ACC112 (cell line): ENCODE results near the gene ROR2.

Experiments
- H2AFZ ChIP-seq: fragments of 200-600 bp; sonication (generic); one replicate; pipeline ENCODE4 v1.6.0; 2017; ENCODE audit warnings: antibody characterized with exemption, low read length; ENCODE audit not compliant: unreplicated experiment
- H3K27ac ChIP-seq: fragments of 200-600 bp; sonication (generic); 2 replicates; pipeline ENCODE4 v1.5.1; 2014; ENCODE audit warnings: low read depth, mild to moderate bottlenecking, antibody characterized with exemption, low read length, moderate library complexity
- H3K27me3 ChIP-seq: fragments of 200-600 bp; sonication (generic); 2 replicates; pipeline ENCODE4 v1.6.1; 2014; ENCODE audit warnings: mild to moderate bottlenecking, antibody characterized with exemption, low read length, moderate library complexity, mixed read lengths; ENCODE audit not compliant: insufficient read depth
- H3K36me3 ChIP-seq: fragments of 200-600 bp; sonication (generic); 2 replicates; pipeline ENCODE4 v1.6.1; 2016; ENCODE audit warnings: mild to moderate bottlenecking, antibody characterized with exemption, low read length, moderate library complexity, mixed read lengths; ENCODE audit not compliant: insufficient read depth
- H3K4me1 ChIP-seq: fragments of 200-600 bp; sonication (generic); one replicate; pipeline ENCODE4 v1.6.1; 2016; ENCODE audit warnings: low read length, mixed read lengths; ENCODE audit not compliant: insufficient read depth, unreplicated experiment, control insufficient read depth
- H3K4me3 ChIP-seq: fragments of 200-600 bp; sonication (generic); 2 replicates; pipeline ENCODE4 v1.5.1; 2014; ENCODE audit warnings: mild to moderate bottlenecking, low read depth, low read length
- H3K79me2 ChIP-seq: fragments of 200-600 bp; sonication (generic); one replicate; pipeline ENCODE4 v1.6.0; 2016; ENCODE audit warnings: low read length; ENCODE audit not compliant: control insufficient read depth, unreplicated experiment, insufficient read depth

ROR2 gene

DNA sequence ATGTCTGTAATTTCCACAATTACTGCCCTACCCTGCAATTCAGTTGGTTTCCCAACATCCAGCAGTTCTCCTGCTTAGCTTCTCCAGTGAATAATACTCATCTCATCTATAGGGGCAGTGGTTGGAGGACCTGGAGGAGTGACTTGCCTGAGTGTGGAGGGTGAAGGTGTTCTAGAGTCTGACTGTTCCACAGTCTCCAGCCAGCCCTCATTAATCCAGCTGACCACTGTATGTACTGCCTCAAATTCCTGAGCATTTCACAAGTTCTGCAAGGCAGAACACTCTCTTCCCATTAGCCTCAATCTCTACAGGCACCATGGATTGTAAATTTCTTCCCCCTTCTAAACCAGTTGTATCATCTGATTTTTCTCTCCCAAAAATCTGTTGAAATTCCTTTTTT, 379.0 kb downstream of the ROR2 start:
- Histone ChIP-seq H3K4me1 (no peaks in the 10 kb centered on the region), H3K36me3 (no peaks in the 10 kb centered on the region), H3K79me2 (no peaks in the 10 kb centered on the region), H3K27ac (no peak overlapping the region), H3K27me3 (peaks cover 38% of the 10 kb centered on the region), H3K4me3 (no peak overlapping the region), H2AFZ (no peak overlapping the region)

DNA sequence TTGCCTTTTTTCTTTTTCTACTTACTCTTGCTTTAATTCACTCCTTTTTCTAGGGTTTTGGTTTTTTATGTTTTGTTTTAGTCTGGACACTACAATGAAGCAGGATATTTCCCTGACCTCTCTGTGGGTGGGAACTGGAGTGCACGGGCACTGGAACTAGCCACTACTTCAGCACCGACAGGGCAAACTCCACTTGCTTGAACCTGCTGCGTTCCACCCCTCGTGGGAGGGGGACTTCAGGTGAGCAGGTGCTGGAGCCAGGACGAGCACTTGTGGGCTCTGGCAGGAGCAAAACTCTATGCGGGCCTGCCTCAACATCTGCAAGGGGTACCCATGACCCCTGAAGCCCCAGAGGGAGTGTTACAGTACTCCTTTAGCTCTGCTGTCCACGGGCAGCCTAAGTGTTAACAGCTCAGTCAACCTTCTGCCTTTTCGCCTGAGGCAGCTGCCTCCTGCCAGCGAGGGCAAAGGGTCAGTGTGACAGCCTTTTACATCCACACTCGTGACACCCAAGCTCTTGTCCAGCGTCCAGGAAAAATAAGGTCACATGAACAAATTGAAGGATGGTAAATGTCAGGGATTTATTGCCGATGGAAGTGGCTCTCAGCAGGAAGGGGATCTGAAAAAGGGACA, 382.3 kb downstream of the ROR2 start:
- Histone ChIP-seq H3K79me2 (no peaks in the 10 kb centered on the region), H3K4me1 (no peaks in the 10 kb centered on the region), H3K27me3 (peaks cover 33% of the 10 kb centered on the region)

DNA sequence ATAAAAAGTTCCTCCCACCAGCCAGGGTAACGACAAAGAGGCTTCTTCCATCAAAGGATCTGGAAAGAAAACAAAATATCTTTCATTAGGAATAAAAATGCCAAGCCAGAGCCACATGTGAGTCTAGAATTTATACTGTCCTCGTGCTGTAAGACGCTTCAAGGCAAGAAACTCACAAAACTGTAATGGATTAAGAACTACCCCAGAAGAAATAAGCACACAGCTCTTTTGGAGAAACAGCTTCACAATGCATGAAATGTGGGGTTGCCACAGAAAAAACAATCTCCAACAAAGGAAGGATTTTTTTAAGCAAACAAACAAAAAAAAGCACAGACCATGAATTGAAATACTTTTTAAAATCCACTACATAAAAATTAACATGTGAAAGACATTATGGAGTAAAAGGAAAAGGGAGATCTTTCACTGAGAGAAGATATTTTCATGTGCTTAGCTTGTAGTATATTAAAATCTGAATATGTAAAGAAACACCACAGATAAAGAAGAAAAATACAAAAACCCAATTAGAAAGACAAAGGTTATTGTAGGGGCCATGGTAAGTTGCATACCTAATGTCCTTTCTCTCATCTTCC, 385.9 kb downstream of the ROR2 start:
- Histone ChIP-seq H2AFZ (no peak overlapping the region), H3K27me3 (no peaks in the 10 kb centered on the region; the same call in 1 of the 2 replicates), H3K36me3 (no peaks in the 10 kb centered on the region), H3K79me2 (no peaks in the 10 kb centered on the region), H3K27ac (no peak overlapping the region), H3K4me3 (no peak overlapping the region), H3K4me1 (no peaks in the 10 kb centered on the region)

More for the DNA sequence above, 382.3 kb downstream of the ROR2 start:
- H3K36me3 ChIP-seq, result no peaks in the 10 kb centered on the region
- H3K4me3 ChIP-seq, result no peak overlapping the region
- no peak overlapping the region for H3K27ac ChIP-seq
- no peak overlapping the region for H2AFZ ChIP-seq

DNA sequence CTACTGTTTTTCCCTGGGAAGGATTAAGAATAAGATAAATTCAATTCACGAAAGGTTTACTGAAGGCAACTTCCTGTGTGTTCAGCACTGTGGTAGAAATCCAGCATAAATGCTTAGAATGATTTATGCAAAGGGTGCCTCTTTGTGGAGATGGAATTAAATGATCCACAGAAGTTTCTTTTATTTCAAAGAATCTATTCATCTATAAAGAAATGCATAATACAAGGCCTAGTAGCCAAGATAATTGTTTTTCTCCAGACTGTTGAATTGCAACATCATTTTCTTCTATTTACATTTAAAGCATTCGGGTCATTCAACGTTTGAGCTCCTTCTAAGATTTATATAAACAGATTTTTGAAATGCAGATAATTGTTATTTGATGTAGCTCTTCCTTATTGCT, 387.6 kb downstream of the ROR2 start:
- Histone ChIP-seq H3K27me3 (no peaks in the 10 kb centered on the region), H3K79me2 (no peaks in the 10 kb centered on the region), H3K36me3 (no peaks in the 10 kb centered on the region), H3K4me3 (no peak overlapping the region), H2AFZ (no peak overlapping the region), H3K4me1 (no peaks in the 10 kb centered on the region), H3K27ac (no peak overlapping the region)

DNA sequence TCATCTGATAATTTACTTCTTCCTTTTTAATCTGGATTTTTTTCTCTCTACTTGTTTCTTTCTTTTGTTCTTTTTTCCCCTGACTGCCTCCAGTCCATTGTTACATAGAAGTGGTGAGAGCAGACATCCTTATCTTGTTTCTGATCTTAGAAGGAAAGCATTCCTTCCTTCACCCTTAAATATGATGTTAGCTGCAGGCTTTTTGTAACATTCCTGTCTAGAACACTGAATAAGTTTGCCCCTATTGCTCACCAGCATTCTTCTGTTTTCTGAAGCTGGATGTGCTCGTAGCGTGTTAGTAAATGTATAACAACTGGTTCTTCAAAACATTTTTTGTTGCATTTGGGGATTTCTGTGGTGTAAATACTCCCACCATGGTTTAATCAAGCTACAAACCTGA, 389.7 kb downstream of the ROR2 start:
- Histone ChIP-seq H3K27ac (no peak overlapping the region), H3K4me1 (peaks cover 3% of the 10 kb centered on the region), H3K4me3 (no peak overlapping the region), H3K79me2 (no peaks in the 10 kb centered on the region), H2AFZ (no peak overlapping the region), H3K27me3 (no peaks in the 10 kb centered on the region), H3K36me3 (no peaks in the 10 kb centered on the region)

DNA sequence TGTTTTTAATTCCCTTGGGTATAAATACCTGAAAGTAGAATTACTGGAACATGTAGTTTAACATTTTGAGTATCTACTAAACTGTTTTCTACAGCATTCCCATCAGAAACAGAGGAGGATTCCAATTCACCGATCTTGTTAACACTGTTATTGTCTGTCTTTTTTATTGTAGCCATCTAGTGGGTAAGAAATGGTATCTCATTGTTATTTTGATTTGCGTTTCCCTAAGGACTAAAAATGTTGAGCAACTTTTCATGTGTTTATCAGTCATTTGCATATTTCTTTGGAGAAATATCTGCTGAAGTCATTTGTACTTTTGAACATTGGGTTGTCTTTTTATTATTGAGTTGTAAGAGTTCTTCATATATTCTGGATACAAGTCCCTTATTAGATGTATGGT, 391.1 kb downstream of the ROR2 start:
- Histone ChIP-seq H3K36me3 (no peaks in the 10 kb centered on the region), H3K79me2 (no peaks in the 10 kb centered on the region)

DNA sequence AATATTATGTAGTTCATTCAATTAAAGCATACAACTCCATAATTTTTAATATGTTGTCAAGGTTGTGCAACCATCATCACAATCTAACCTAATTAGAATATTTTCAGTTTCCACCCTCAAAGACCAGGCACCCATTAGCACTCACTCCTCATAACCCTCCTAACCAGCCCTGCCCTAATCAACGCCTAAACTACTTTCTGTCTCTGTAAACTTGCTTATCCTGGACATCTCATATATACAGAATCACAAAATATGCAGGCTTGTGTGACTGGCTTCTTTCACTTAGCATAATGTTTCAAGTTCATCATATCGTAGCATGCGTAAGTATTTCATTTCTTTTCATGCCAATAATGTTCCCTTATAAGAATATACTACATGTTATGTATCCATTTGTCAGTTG, 391.6 kb downstream of the ROR2 start:
- no peak overlapping the region for H2AFZ ChIP-seq
- no peaks in the 10 kb centered on the region for H3K27me3 ChIP-seq
- peaks cover 7% of the 10 kb centered on the region for H3K4me1 ChIP-seq
- no peak overlapping the region for H3K4me3 ChIP-seq
- H3K27ac ChIP-seq, result no peak overlapping the region
- no peaks in the 10 kb centered on the region for H3K36me3 ChIP-seq
- no peaks in the 10 kb centered on the region for H3K79me2 ChIP-seq

More for the DNA sequence above, 391.1 kb downstream of the ROR2 start:
- Histone ChIP-seq H3K27me3 (no peaks in the 10 kb centered on the region), H3K4me3 (no peak overlapping the region), H3K4me1 (peaks cover 7% of the 10 kb centered on the region), H3K27ac (no peak overlapping the region), H2AFZ (no peak overlapping the region)

DNA sequence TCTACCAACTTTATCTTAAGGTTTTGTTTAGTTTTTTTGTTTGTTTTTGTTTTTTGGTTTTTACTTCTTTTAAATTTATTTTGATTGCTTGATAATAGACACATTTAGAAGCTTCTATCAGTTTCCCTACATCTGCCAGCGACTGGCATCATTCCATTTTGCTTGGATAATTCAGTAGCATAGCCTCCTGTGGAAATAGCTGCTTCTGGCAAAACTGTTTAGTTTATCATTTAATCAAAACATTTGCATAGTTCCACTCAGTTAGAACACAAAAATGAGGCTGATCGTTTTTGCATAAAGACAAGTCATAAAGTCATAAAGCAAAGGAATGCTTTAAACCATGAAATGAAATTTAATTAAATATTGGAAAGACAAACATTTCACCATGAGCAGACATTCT, 392.7 kb downstream of the ROR2 start:
- no peak overlapping the region for H3K27ac ChIP-seq
- peaks cover 7% of the 10 kb centered on the region for H3K4me1 ChIP-seq
- no peak overlapping the region for H2AFZ ChIP-seq
- no peak overlapping the region for H3K4me3 ChIP-seq
- no peaks in the 10 kb centered on the region for H3K27me3 ChIP-seq
- H3K79me2 ChIP-seq, result no peaks in the 10 kb centered on the region
- H3K36me3 ChIP-seq, result no peaks in the 10 kb centered on the region

DNA sequence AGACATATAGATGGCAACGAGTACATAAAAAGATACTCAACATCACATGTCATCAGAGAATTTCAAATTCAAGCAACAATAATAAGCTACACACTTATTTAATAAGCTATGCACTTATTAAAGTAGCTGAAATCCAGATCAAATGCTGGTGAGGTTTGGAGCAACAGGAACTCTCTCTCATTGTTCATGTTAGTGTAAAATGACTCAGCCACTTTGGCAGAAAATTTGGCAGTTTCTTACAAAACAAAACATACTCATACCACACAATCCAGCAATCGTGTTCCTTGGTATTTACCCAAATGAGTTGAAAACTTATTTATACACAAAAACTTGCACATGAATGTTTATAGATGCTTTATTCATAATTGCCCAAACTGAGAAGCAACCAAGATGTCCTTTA, 394.9 kb downstream of the ROR2 start:
- no peak overlapping the region for H3K4me3 ChIP-seq
- peaks cover 7% of the 10 kb centered on the region for H3K4me1 ChIP-seq
- no peaks in the 10 kb centered on the region for H3K36me3 ChIP-seq
- H3K27me3 ChIP-seq, result no peaks in the 10 kb centered on the region
- H3K27ac ChIP-seq, result no peak overlapping the region
- H3K79me2 ChIP-seq, result no peaks in the 10 kb centered on the region
- no peak overlapping the region for H2AFZ ChIP-seq

DNA sequence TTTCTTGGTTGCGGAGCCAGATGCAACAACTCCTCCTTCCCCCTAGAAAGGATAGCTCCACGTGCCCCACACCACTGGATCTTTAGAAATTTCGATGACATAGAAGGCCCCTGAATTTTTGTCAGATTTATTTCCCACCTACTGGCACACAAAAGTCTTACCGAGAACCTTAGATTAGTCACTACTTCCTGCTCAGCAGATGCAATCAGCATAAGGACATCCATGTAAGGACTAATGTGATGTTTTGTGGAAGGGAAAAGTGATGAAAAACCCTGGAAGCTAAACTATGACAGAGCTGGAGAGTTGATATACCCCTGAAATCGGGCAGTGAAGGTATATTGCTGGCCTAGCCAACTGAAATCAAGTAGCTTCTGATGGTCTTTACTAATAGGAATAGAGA, 400.9 kb downstream of the ROR2 start:
- Histone ChIP-seq H3K4me1 (peaks cover 9% of the 10 kb centered on the region), H3K27ac (no peak overlapping the region), H3K36me3 (no peaks in the 10 kb centered on the region), H3K27me3 (no peaks in the 10 kb centered on the region), H3K79me2 (no peaks in the 10 kb centered on the region), H2AFZ (no peak overlapping the region), H3K4me3 (no peak overlapping the region)

DNA sequence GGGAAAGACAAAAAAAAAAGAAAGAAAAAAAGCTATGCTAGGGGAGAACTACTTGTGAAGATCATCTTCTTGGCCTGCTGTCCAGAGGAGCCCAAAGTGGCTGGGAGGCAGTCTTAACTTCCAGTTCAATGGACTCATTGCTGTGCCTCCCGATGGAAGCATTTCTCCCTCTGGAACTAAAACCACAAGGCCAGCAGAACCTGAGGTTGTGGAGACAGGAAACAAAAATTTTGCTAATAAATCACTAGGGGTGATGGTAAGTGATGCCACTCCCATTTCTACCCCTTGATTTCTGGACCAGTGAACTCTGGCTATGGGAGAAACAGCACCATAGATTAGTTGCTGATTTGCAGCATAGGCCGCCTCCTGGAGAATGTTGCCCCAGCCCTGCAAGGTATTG, 402.9 kb downstream of the ROR2 start:
- H3K27me3 ChIP-seq, result no peaks in the 10 kb centered on the region
- peaks cover 9% of the 10 kb centered on the region for H3K4me1 ChIP-seq
- H3K79me2 ChIP-seq, result no peaks in the 10 kb centered on the region
- no peak overlapping the region for H2AFZ ChIP-seq
- H3K4me3 ChIP-seq, result no peak overlapping the region
- no peak overlapping the region for H3K27ac ChIP-seq
- no peaks in the 10 kb centered on the region for H3K36me3 ChIP-seq
